Astrocyte of the spinal cord (primary cell): ENCODE data around the gene GAK.

Source experiments
- DNase-seq: peaks from one replicate; pipeline ENCODE4 v3.0.0; 2011; ENCODE audit warnings: low read depth, low spot score
- H3K4me3 ChIP-seq: 2 replicates; pipeline ENCODE4 v1.5.1; 2011; ENCODE audit warnings: low read depth, mild to moderate bottlenecking, low read length, moderate library complexity
- CTCF ChIP-seq: IDR thresholded peaks from 2 replicates; pipeline ENCODE4 v1.5.1; 2012; ENCODE audit warnings: low read depth, mild to moderate bottlenecking, low read length, inconsistent platforms
- in situ Hi-C: cut with HindIII; loops from 2 replicates; pipeline ENCODE4 v1.10.0; 2017; ENCODE audit warnings: low sequenced_read_pairs

GAK gene

GRCh38 chr4:866068-866760, 65.9 kb downstream of the GAK start:
- no peak for TF ChIP-seq CTCF
- in situ Hi-C loops = no loop called here
- H3K4me3 ChIP-seq = no peak overlapping the region
- no peak for DNase-seq

GRCh38 chr4:865572-865971, 66.5 kb downstream of the GAK start:
- in situ Hi-C loops = no loop called here
- no peak for DNase-seq
- no peak for TF ChIP-seq CTCF
- no peak overlapping the region for H3K4me3 ChIP-seq

DNA sequence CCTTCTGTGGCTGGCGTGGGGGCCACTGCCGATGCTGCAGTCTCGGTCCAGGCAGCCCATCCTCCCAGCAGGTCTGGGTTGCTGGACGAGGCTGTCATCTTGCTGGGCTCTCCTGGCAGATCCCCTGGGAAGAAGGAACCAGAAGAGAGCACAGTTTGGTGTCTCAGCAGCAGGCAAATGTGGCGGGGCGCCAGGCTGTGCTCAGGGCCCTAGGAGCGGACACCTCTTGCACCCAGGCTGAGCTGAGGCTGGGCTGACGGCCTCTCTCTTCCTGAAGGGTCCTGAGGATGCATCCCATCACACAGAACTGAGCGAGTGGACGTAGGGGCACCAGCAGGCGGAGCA, 67.0 kb downstream of the GAK start:
- in situ Hi-C loops = no loop called here
- no peak for DNase-seq
- H3K4me3 ChIP-seq = no peak overlapping the region
- no peak for TF ChIP-seq CTCF

DNA sequence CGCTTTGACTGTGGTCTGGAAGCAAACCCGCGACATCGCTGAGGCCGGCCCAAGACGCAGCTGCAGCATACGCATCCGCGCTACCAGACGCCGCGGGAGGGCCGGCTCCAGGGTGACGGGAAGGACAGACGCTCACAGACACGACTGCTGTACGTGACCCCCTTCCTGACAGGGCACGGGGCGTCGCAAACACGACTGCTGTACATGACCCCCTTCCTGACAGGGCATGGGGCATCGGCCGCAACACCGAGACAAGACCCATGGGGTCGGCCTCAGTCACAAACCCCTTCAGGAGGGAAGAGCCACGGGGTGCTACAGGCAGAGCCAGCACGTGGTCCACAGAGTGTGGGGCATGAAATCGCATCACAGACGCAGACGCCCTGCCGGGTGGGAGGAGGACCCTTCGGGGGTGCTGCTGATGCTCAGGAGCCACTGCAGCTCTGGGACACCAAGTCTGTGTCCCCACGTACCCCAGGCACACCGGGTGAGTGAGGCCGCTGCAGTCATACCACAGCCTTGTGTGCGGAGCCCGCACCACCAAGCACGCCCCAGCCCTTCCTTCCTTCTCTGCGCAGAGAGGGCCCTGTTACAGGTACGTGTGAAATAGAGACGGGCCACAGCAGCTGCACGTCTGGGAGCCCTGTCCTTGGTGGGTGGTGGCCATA, 67.5 kb downstream of the GAK start:
- in situ Hi-C loops = no loop called here
- DNase-seq = no peak
- no peak for TF ChIP-seq CTCF
- no peak overlapping the region for H3K4me3 ChIP-seq

DNA sequence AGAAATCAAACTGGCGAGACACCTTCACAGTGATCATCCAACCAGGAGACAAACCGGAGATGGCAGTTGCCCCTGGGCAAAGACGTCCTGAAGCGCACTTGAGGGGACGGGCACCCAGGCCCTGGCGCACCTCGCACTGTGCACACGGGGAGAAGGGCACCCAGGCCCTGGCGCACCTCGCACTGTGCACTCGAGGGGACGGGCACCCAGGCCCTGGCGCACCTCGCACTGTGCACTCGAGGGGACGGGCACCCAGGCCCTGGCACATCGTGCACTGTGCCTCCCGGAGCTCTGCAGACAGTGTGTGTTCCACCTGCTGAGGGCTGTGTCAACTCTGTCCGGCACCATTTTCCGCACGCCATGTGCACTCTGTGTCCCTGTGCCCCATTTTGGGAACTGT, 71.6 kb downstream of the GAK start:
- TF ChIP-seq CTCF = no peak
- no peak for DNase-seq
- in situ Hi-C loops = no loop called here
- no peak overlapping the region for H3K4me3 ChIP-seq

DNA sequence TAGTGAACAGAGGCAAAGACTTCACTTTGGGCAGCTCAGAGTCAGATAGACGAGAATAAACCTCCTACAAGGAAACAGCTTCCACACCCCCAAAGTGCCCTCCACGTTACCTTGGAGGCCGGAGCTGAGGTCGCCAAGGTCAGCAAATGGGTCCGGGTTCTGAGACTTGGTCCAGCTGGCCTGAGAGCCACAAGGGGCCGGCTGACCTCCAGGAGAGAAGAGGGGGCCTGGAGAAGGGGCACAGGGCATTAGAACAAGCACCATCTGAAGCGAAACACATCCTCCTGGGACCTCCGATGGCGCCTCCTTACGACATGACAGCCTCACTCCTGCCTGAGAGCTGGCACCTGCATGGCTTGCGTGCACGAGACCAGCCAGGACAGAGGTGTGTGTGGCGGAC, 72.6 kb downstream of the GAK start:
- no peak for TF ChIP-seq CTCF
- in situ Hi-C loops = no loop called here

More for the DNA sequence above, 72.6 kb downstream of the GAK start:
- DNase-seq = no peak
- no peak overlapping the region for H3K4me3 ChIP-seq
